Measurements from ENCODE around the gene TREML1. TPM values are rescaled to one million over a fixed set of nuclear protein-coding genes. Genes with fewer than 3 reads are reported as not detected.
A peak's percentile ranks its signal among the peaks of the same experiment; 100 is the strongest.

TREML1 gene
- polyA plus RNA-seq, 3 donors, result 0.65 to 3.6 (median 2.6) TPM

DNA sequence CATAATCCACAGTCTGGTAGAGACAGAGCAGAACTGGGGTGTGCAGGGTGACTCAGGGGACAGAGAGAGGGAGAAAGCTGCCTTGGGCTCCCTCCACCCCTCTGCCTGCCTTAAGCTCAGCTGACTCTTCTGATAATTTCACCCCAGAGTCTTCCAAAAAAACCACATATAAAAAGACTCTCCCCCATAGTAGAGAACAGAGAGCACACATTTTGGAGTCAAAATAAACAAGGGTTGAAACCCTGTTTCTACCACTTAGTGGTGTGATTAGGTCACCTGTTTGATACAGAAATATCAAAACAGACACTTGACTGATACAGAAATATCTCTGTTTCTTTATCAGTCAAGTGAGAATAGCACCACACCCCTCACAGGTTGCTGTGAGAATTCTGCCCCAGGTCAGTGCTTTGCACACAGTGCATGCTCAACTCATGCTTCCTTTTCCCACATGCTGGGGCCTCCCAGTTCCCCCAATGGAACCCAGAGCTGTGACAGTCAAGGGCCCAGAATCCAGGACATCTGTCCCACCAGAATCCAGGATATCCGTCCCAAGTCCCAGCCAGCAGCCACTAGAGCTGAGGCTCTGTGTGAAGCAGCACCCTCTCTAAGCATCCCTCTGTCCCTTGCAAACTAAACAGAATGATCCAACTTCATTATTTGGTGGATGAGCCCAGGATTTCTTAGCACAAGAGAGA is 45.6 kb upstream of the TREML1 start:
- H3K9ac ChIP-seq (ENCODE audit: insufficient read depth, low read length, poor library complexity, severe bottlenecking), result peak overlapping the region; percentile 73
- Mint-ChIP-seq H3K36me3 (peaks cover 13 to 17% of the 10 kb centered on the region in 2 donors), H3K27ac (peak overlapping the region; percentile 96 to 99 (median 97)), H3K27me3 (ENCODE audit: low read depth in 3 of 3) (peaks cover 0 to 8% (median 2%) of the 10 kb centered on the region in 3 donors), H3K9me3 (no peaks in the 10 kb centered on the region), H3K4me1 (peaks cover 59% of the 10 kb centered on the region), H3K4me3 (peak overlapping the region; percentile 43 to 73)
- H3K36me3 ChIP-seq (replicated peaks in 1 of 2; ENCODE audit: control insufficient read depth in 1 of 2, insufficient read depth in 2 of 2, low read length in 2 of 2), result no peaks in the 10 kb centered on the region
- no peaks in the 10 kb centered on the region for H3K79me2 ChIP-seq (ENCODE audit: insufficient read depth, low read length)
- peak overlapping the region; percentile 96 to 99 for H3K27ac ChIP-seq (ENCODE audit: low read depth in 1 of 2, low read length in 2 of 2)
- H4K20me1 ChIP-seq (ENCODE audit: insufficient read depth, low read length), result no peaks in the 10 kb centered on the region
- intact Hi-C loops (cut with micrococcal nuclease), result no loop called here
- peak in 2 of 3 donors; percentile 42 to 46 for DNase-seq
- peaks cover 48 to 52% of the 10 kb centered on the region in 2 donors for H3K4me1 ChIP-seq (ENCODE audit: control insufficient read depth in 1 of 2, insufficient read depth in 2 of 2, low read length in 2 of 2)
- H2AFZ ChIP-seq (ENCODE audit: insufficient read depth, low read depth, low read length, poor library complexity, severe bottlenecking), result no peak overlapping the region
- H3K9me3 ChIP-seq (replicated peaks in 1 of 2; ENCODE audit: control insufficient read depth in 1 of 2, insufficient read depth in 1 of 2, low read length in 2 of 2), result no peaks in the 10 kb centered on the region
- no peaks in the 10 kb centered on the region for H3K27me3 ChIP-seq (ENCODE audit: control insufficient read depth in 2 of 2, insufficient read depth in 2 of 2, low read length in 2 of 2)
- 17% methylated on average over 1 of the region's 1 CpG for WGBS (ENCODE audit: insufficient coverage)
- peak overlapping the region; percentile 56 for H3K4me2 ChIP-seq (replicated peaks; ENCODE audit: extremely low read depth, low read length, poor library complexity, severe bottlenecking)
- TF ChIP-seq CTCF (IDR thresholded peaks at IDR 0.05), result no peak
- H3K4me3 ChIP-seq (replicated peaks in 1 of 3; ENCODE audit: low read depth in 2 of 3, low read length in 3 of 3), result peak overlapping the region in 1 of 3 experiments; percentile 49

DNA sequence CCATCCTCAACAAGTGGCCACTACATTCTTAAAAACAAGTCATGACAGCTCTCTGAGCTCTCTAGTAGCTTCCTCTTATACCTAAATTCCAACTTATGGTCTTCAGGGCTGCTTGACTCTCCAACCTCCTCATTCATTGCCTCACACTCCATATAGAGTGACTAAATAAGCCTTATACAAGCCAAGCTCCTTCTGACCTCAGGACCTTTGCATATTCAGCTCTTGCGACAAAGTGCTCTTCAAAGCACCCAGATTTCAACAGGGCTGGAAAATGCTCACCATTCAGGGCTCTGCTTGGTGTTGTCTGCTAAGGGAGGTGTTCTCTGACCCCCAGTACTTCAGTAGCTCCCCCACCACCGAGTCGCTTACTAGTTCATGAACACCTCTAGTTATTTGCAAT is 43.1 kb upstream of the TREML1 start:
- Mint-ChIP-seq H3K27ac (no peak overlapping the region), H3K9me3 (no peaks in the 10 kb centered on the region), H3K27me3 (ENCODE audit: low read depth in 3 of 3) (peaks cover 1 to 8% (median 2%) of the 10 kb centered on the region in 3 donors), H3K4me3 (no peak overlapping the region), H3K36me3 (peaks cover 18 to 27% of the 10 kb centered on the region in 2 donors), H3K4me1 (peaks cover 53% of the 10 kb centered on the region)
- intact Hi-C loops (cut with micrococcal nuclease), result no loop called here
- H2AFZ ChIP-seq (ENCODE audit: insufficient read depth, low read depth, low read length, poor library complexity, severe bottlenecking), result no peak overlapping the region
- no peaks in the 10 kb centered on the region for H4K20me1 ChIP-seq (ENCODE audit: insufficient read depth, low read length)
- 100% methylated on average over 1 of the region's 3 CpGs for WGBS (ENCODE audit: insufficient coverage)
- no peaks in the 10 kb centered on the region for H3K27me3 ChIP-seq (ENCODE audit: control insufficient read depth in 2 of 2, insufficient read depth in 2 of 2, low read length in 2 of 2)
- no peaks in the 10 kb centered on the region for H3K9me3 ChIP-seq (replicated peaks in 1 of 2; ENCODE audit: control insufficient read depth in 1 of 2, insufficient read depth in 1 of 2, low read length in 2 of 2)
- no peak overlapping the region for H3K27ac ChIP-seq (ENCODE audit: low read depth in 1 of 2, low read length in 2 of 2)
- no peak overlapping the region for H3K9ac ChIP-seq (ENCODE audit: insufficient read depth, low read length, poor library complexity, severe bottlenecking)
- peaks cover 39 to 42% of the 10 kb centered on the region in 2 donors for H3K4me1 ChIP-seq (ENCODE audit: control insufficient read depth in 1 of 2, insufficient read depth in 2 of 2, low read length in 2 of 2)
- no peak for DNase-seq
- TF ChIP-seq CTCF (IDR thresholded peaks at IDR 0.05), result no peak
- H3K36me3 ChIP-seq (replicated peaks in 1 of 2; ENCODE audit: control insufficient read depth in 1 of 2, insufficient read depth in 2 of 2, low read length in 2 of 2), result no peaks in the 10 kb centered on the region
- H3K4me2 ChIP-seq (replicated peaks; ENCODE audit: extremely low read depth, low read length, poor library complexity, severe bottlenecking), result no peak overlapping the region
- H3K79me2 ChIP-seq (ENCODE audit: insufficient read depth, low read length), result no peaks in the 10 kb centered on the region
- H3K4me3 ChIP-seq (replicated peaks in 1 of 3; ENCODE audit: low read depth in 2 of 3, low read length in 3 of 3), result no peak overlapping the region
